ENCODE results near the gene COL4A2.

COL4A2 gene

GRCh38 chr13:110549795-110550160, 242.7 kb downstream of the COL4A2 start:
- no peak for DNase-seq

GRCh38 chr13:110551284-110551683, 244.2 kb downstream of the COL4A2 start:
- no peak for DNase-seq

- no peak for DNase-seq
Observed at GRCh38 chr13:110552767-110553166, 245.7 kb downstream of the COL4A2 start.

- no peak for DNase-seq
Observed at GRCh38 chr13:110553417-110553816, 246.3 kb downstream of the COL4A2 start.

GRCh38 chr13:110554227-110554836, 247.2 kb downstream of the COL4A2 start:
- no peak for DNase-seq

GRCh38 chr13:110554946-110555345, 247.9 kb downstream of the COL4A2 start:
- DNase-seq = no peak

- no peak for DNase-seq
Observed at GRCh38 chr13:110555601-110556223, 248.6 kb downstream of the COL4A2 start.

GRCh38 chr13:110556224-110556606, 249.1 kb downstream of the COL4A2 start:
- DNase-seq = no peak

- no peak for DNase-seq
Observed at GRCh38 chr13:110557082-110557481, 250.0 kb downstream of the COL4A2 start.

- DNase-seq = no peak
Observed at GRCh38 chr13:110557610-110558305, 250.7 kb downstream of the COL4A2 start.

GRCh38 chr13:110559429-110559943, 252.4 kb downstream of the COL4A2 start:
- DNase-seq = no peak

- DNase-seq = no peak
Observed at GRCh38 chr13:110559986-110560385, 252.9 kb downstream of the COL4A2 start.

GRCh38 chr13:110560601-110561343, 253.7 kb downstream of the COL4A2 start:
- DNase-seq = no peak

- peak; percentile 6 for DNase-seq
Observed at GRCh38 chr13:110561344-110562035, 254.4 kb downstream of the COL4A2 start, which contains the start of gene RAB20. Gene RAB20 (minus strand): TSS chr13:110561722. CDS start chr13:110561519, 203 bp downstream.

- no peak for DNase-seq
Observed at GRCh38 chr13:110562036-110562597, 255.0 kb downstream of the COL4A2 start.
